ENCODE data around the gene ALDH3A2.

Gene ALDH3A2

DNA sequence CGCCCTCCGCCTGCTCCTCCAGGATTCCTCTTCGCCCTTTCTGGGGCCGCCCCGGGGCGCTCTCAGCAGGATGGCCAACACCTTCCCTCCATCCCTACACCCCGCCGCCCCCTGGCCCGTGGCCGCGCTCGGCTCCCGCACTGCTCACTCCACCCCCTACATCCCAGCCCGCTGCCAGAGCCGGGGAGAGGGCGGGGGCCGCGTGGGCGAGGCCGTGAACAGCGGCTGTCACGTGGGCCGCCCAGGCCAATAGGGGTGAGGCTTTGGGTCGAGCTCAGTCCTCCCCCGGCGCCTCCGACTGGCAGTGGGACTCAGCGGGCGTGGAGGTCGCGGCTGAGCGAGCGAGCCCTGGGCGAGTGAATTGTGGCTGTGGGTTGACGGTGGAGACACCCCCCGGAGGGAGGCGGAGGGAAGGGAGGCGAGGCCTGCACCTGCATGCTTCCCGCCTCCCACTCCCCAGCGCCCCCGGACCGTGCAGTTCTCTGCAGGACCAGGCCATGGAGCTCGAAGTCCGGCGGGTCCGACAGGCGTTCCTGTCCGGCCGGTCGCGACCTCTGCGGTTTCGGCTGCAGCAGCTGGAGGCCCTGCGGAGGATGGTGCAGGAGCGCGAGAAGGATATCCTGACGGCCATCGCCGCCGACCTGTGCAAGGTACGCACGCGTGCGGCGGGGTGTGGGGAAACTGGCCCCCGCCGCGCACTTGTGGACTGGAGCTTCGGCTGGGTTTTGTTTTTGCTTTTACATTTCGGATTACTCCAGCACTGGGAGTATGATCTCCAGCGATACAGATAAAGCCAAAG lies at the start of gene ALDH3A2:
Gene ALDH3A2, plus strand, starts transcription at position 277 of the 799 bp plus-strand sequence. Its CDS starts 221 bp downstream, at position 498.
- DNase-seq: peak; percentile 98

DNA sequence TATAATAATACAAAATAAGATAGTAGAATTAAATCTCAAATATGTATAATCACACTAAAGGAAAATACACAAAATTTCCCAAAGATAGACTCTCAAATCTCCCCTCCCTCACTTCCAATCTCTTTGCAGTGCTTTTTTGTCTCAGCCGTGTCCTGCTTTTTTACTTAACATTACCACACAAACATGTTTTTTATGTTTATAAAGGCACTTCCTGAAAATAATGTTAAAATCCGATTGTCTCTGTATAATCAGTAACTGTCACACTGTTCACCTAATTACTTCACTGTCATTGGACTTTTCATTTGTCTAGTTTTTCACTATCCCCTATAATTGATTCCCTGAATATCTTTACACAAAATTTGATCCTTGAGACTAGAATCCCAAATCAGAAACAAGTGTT lies 38.2 kb upstream of the ALDH3A2 start:
- no peak for DNase-seq

DNA sequence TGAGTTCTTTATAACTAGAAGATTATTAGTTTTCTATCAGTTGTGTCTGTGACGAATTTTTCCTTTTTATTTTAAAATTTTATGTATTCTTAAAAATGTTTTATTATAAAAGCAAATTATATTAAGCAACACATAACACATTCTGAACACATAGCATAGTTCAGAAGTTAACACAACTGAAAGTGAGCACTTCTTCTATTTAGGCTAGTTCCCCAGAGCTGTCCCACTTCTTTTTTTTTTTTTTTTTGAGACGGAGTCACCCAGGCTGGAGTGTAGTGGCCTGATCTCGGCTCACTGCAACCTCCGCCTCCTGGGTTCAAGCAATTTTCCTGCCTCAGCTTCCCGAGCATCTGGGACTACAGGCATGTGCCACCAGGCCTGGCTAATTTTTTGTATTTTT lies 37.7 kb upstream of the ALDH3A2 start:
- DNase-seq: no peak

DNA sequence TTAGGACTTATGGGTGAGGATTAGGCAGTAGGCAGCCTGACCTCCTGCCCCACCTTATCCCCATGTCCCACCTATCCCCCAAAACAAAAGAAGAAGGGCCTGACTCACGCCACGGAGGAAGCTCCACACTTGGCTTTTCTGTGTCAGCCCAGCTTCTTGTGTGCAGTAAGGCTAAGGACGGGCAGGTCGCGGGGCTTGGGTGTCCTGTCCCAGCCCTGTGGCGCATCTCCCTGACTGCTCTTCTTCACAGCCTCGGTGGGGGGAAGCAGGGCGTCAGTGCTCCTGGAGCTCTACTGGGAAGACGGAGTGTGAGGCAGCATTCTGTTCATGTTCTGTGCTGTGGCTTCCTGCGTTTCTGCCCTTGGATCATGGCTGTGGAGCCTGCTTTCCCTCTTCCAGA lies 34.6 kb upstream of the ALDH3A2 start:
- no peak for DNase-seq

DNA sequence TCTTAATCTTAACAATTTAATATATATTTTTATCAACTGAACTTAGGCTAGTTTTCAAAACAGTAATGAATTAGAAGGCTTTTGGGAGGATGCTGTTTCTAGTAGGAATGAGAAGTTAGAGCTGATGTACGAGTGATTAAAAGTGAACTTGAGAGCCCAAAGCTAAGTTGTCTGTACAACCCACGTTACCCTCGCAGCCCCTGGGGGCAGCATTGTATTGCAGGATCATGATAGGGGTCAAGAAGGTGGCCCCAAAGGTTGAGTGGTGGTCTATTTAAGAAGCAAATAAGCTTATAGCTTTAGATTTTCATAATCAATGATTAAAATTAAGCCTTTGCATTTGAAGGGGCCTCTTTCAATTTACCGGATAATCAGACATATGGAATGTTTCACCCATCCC lies 33.7 kb upstream of the ALDH3A2 start:
- DNase-seq: no peak

DNA sequence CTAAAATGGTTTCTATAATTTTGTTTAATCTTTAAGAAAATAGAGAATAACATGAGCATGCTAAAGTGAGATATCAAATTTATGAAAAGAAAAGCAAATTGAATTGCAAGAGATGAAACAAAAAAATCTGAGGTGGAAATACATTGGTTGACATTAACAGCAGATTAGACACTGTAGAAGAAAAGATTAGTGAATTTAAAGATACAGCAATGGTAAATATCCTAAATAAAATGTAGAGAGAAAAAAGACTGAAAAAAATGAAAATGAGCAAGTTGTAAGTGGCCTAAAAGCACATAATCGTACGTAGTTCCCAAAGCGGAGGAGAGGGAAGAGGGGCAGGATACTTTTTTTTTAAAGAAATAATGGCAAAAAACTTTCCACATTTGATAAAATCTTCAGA lies 30.5 kb upstream of the ALDH3A2 start:
- no peak for DNase-seq

DNA sequence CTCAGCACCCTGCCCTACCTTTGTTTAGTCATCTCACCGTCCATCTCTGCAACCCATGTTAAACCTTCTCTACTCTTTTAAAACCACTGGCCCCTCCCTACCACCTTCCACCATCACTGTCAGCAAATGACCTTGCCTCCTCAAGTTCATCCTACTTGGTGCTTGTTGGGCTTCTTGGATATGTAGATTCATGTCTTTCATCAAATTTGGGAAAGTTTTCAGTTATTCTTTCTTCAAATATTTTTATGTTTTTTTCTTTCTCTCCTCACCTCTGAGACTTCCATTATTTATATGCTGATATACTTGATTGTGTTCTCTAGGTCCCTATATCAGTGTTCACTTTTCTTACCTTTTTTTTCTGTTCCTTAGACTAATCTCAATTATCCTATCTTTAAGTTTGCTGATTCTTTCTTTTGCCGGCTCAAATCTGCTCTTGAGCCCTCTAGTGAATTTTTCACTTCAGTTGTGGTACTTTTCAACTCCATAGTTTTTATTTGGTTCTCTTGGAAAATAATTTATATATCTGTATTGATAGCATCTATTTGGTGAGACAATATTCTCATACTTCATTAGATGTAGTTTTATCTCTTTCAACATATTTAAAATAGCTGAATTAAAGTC lies 28.7 kb upstream of the ALDH3A2 start:
- DNase-seq: no peak

DNA sequence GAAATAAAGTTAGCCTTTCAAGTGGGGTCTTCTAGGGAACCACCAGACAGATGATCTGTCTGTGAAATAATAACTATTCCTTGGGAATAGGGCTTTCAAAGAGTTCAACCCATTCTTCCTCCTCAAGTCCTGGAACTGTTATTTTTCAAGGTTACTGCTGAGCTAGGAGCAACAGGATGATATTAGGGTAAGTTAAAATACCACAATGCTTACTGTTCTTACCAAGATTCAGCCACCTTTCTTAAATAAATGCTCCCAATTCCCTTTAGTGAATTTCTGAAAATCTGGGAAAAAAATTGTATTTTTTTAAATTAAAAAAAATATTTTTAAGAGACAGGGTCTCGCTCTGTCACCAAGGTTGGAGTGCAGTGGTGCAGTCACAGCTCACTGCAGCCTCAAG lies 26.9 kb upstream of the ALDH3A2 start:
- DNase-seq: no peak

DNA sequence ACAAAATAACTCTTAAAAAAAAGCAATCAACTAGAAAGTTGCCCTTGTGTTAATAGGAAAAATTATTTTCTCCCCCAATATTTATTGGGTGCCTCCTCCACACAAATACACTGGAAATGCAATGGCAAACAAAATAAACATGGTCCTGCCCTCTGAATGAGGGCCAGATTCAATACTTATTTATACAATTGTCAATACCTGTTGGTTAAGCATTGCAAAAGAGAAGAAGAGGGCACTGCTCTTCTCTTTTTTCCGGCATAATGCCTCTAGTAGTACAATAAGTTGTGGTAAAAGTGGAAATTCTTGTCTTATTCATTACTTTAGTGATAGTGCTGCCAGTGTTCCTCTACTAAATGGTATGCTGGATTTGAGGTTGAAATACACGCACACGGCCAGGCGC lies 22.5 kb upstream of the ALDH3A2 start:
- DNase-seq: no peak

DNA sequence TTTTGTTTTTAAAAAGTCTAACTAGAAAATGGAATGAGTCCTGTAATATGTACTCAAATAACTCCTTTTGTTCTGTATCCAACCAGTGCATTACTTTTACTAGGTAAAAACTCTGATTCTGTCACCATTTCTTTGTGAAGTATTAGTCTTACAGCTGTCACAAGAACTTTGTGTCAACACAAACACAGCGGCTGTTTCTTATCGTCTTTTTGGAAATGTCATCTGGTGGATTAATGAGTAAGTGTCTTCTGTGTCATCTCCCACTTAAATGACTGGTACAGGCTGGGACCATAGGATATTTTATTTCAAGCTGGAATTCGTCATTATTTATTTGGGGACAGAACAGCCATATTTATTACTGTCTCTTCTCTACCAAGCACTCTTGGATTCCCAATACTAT lies 19.1 kb upstream of the ALDH3A2 start:
- no peak for DNase-seq

DNA sequence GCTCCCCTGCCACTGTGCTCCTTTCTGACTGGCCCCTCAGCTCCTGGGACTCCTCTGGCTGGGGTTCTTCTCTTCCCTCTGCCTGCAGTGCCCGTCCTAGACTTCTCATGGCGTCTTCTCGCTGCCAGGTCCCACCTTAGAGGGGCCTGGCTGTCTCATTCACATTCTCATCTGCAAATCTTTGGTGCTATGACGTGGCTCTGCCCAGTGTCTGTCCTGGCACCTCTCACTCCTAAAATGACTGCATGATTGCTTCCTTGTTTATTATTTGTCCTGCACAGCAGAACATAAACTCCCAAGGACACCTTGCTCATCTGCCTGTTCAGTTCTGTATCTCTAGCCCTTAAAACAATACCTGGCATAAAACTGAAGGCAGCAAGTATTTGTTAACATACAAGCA lies 18.5 kb upstream of the ALDH3A2 start:
- no peak for DNase-seq

DNA sequence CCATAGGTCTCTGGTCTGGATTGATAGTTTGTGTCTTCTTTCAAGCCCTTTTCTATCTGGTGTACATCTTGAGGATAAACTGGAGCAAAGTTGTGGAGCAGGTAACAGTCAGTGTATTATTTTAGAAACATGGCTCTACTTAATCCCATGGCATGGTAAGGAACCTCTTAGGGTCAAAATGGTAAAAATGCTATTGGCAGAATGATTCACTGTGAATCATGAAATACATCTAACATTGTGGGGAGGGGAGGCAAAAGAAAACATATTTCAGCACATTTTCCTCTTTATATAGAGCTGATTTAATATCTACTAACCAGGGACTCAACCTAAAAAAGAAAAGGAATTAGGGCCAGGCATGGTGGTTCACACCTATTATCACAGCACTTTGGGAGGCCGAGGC lies 17.9 kb upstream of the ALDH3A2 start:
- DNase-seq: no peak

DNA sequence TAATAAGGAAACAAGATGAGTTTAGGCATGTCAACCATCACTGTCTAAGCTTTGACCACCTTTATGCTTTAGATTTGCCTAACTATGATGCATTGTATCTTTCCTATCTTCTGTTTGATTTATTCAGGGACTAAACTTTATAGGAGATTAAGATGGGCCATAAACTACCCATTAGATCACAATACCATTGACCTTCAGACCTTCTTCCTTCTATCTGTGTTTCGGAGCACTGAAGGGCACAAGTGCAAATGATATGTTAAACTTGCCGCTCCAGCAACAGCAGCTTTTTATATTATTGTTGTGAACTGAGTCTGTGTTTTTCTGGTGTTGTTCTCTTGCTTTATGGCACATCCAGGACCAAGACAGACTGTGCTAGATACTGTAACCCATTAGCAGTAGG lies 16.6 kb upstream of the ALDH3A2 start:
- DNase-seq: no peak

DNA sequence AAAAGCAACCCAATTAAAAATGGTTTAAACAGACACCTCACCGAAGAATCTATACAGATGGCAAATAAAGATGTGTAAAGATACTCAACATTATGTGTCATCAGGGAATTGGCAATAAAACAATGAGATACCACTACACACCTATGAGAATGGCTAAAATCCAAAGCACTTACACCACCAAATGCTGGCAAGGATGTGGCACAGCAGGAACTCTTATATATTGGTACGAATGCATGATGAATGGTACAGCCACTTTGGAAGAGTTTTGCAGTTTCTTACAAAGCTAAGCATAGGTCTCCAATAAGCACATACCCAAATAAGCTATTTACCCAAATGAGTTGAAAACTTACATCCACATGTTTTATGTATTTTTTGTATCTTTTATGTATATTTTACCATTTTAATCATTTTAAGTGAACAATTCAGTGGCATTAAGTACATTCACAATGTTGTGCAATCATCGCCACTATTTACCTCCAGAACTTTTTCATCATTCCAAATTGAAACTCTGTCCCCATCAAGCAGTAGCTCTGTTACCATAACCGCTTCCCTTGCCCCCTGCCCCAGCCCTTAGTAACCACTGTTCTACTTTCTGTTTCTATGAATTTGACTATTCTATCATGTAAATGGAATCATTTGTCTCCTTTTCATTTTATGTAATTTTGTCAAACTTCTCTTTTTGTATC lies 6.7 kb upstream of the ALDH3A2 start:
- DNase-seq: no peak

DNA sequence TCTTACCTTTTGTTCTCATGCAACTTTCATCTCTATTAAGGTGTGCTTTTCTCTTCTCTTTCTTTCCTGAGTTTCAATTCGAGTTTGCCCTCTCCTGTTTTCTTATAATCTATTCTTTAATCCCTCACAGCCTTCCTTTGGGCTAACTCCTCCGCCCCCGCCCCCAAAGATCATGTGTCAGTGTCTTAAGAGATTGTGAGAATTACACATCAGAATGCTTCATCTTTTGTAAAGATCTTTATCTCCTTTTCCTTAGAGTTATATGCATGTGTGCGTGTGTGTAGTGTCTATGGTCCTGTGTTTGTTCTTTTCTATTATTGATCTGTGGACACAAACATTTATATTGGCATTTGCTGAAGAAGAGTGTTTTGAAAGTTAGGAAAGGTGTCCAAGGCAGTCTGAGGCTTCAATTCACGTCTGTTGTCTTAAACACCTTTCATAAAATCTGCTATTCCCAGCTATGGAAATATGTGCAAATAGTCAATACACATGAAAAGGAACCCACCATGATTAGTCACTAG lies 6.1 kb upstream of the ALDH3A2 start:
- DNase-seq: no peak

DNA sequence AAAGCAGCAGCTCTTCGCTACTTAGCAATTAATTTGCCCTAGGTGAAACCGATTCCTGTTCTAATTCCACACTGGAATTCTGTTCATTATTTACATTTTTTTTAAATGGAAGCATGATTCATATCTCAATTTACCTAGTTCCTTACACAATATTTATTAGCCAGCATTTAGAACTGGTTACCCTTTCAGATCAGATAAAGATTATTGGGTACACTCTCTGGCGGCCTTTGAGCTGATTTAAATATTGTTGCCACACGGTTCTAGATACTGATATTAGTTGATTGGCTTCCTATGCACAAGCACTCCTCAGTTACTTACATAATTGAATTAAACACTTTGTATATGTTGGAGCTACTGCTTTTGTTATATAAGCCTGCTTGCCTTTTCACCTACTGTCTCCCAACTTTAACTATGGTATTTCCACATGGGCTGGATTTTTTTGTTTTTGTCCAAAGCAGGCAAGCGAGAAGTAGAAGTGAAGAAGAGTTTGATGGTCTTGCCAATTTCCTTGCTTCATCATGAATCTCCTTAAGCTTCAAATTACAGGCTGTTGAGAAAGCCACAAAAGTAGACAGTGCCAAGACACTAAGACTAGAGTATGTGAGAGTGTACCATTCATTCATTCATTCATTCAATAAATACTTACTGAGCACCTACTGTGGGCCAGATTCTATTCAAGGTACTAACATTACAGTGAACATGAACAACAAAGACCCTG lies 3.9 kb upstream of the ALDH3A2 start:
- DNase-seq: no peak

DNA sequence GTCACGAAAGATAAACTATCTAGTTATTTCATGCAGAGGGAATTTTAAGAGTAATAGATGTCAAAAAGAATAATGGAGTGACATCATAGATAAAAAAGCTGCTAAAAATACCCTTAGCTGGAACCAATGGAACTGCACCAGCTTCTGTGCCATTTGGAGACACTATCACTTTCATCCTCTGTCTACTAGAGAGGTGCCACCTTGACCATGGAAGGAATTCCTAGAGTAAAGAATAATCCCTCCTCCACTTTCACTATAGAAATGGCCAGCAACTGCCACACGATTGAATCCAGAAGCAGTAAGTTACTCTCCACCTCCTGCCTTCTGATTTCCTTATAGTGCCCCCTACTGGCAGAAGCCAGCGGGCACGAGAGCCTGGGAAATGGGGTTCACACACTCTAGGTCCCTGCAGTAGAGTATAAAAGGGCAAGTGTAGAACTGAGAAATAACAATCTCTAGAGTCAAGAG lies 2.8 kb upstream of the ALDH3A2 start:
- DNase-seq: peak; percentile 39

DNA sequence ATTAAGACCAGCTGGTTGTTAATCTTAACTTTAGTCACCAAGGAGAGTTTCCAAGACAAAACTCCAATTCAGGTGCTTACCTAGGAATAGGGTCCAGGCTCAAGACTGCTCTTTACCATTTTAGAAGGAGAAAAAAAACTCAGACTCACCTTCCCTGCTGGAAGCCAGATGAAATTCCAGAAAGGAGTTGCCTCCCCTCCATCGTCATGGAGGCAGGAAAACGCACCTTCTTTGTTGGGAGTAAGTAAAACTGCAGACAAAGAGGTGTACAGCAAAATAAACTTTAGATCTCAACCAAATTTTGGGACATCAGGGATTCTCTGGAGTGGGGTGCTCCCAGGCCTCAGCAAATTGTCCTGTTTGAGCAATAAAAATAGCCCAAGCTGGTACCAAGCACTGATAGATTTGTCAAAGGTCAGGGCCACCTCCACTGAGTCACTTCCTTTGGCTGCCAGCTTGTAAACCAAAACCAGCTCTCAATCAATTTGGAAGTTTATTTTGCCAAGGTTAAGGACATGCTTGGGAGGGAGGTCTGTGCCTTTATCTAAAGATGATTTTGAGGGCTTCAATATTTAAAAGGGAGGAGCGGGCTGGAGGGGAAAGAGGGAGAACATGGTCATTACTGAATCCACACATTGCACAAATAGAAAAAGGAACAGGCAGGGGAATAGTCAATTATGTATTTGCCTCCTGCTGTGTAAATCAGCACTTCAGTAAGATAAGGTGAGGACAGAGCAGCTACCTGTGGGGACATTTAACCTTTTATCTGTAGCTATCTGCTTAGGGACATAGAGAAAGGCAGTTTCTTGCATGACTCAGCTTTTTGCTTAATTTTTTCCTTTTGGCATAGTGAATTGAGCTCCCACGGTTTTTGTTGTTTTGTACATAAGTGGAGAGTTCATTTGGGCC lies 1.5 kb upstream of the ALDH3A2 start:
- no peak for DNase-seq

DNA sequence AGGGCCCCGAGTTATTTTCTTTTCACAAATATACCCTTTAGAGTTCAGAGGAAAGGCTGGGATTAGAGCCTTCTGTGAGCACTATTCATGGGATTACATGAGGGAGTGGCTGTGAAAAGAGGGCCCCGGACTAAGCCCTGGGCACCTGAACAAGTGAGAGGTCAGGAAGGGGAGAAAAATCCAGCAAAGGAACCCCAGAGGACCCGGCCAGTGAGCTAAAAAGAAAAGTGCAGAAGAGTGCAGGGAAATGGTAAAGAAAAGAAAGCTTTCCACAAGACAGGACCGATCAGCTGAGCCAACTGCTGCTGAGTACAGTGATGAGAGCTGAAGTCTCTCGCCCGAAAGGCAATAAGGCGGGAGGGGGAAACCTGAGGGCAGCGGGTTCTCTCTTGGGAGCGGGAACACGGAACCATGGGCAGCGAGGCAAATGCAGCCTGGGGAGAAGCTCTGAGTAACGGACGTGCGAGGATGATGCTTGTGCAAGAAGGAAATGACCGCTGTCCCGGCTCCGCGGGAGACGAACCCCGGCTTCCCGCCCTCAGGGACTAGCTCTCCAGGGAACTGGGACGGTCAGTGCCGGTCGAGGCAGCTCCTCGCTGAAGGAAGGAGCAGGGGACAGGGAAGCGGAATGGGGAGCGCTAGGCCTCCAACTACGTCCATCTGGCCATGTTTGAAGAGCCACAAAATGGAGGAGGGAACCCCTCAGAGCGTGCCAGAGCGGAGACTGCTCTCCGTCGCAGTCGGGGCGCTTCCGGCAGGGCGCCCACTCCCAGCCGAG lies 665 bp upstream of the ALDH3A2 start:
- peak; percentile 79 for DNase-seq

DNA sequence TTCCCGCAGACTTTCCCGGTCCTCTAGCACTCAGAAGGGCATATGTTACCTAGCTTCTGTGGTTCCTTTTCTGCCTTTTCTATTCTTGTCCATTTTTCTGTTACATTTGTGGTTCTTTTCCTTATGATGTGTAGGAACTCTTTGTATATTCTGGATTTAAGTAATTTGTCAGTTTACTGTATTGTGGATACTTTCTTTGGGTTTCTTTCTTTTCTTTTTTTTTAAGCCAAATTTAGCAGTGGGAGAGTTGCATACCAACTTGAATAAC lies 657 bp downstream of the ALDH3A2 start:
- no peak for DNase-seq

DNA sequence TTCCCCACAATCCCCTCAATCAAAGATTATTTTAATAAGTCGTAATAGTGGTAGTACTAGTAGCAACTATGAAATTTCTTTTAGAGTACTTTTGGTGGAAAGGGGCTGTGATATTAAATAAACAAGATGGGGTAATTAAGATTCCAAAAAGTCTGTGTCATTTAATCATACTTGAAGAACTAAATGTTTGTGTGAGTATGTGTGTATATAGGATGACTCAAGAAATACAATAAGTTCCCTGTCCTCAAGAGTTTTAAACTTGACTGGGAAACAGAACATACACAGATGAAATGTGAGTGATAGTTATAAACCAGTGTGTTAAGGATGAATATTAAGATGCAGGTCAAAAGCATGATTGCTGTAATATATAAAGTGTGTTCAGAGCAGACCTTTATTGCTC lies 2.3 kb downstream of the ALDH3A2 start:
- DNase-seq: no peak

Data from NCI-H1436 (cell line).